ENCODE measurements around the gene SUPT5H. TPM values are rescaled to one million over a fixed set of nuclear protein-coding genes. Genes with fewer than 3 reads are reported as not detected.

The SUPT5H gene
- total and polyA plus RNA-seq, 2 of the 13 experiments (the other 11 are each of a cell fraction or from before 2014, with no cell fraction given): 48.2 to 51.7 TPM

DNA sequence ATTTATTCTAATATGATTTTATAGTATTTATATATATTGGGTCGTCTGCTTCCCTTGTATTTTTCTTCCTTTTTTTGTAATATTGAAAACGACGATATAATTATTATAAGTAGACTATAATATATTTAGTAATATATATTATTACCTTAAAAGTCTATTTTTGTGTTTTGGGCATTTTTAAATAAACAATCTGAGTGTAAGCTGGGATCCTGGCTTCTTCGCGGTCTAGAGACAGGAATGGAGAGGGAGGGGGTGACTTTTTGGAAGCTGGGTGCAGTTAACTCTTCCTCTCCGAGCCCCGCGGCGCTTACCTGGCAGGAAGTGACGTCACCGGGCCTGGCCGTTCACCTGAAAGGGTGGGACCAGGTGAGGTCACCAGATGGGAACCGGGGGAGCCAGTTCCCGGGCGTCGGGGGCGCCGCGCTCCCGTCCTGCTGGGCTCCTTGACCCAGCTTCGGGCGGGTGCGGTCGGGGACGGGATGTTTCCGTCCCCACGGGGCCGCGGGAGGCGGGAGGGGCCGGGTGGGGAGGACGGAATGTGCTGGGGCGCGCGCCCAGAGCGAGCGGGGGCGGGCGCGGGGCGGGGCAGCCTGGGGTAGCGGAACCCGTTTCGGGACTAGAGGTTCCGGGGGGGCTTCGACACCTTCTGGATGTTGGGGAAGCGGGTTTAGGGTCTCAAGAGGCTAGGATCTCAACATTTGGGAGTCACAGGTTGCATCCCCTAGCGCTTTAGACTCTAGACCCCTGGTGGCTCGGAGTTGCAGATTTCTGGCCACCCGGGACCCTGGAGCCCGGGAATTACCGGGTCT lies 36.0 kb upstream of the SUPT5H start (continued):
- TF ChIP-seq, protein P1, sequence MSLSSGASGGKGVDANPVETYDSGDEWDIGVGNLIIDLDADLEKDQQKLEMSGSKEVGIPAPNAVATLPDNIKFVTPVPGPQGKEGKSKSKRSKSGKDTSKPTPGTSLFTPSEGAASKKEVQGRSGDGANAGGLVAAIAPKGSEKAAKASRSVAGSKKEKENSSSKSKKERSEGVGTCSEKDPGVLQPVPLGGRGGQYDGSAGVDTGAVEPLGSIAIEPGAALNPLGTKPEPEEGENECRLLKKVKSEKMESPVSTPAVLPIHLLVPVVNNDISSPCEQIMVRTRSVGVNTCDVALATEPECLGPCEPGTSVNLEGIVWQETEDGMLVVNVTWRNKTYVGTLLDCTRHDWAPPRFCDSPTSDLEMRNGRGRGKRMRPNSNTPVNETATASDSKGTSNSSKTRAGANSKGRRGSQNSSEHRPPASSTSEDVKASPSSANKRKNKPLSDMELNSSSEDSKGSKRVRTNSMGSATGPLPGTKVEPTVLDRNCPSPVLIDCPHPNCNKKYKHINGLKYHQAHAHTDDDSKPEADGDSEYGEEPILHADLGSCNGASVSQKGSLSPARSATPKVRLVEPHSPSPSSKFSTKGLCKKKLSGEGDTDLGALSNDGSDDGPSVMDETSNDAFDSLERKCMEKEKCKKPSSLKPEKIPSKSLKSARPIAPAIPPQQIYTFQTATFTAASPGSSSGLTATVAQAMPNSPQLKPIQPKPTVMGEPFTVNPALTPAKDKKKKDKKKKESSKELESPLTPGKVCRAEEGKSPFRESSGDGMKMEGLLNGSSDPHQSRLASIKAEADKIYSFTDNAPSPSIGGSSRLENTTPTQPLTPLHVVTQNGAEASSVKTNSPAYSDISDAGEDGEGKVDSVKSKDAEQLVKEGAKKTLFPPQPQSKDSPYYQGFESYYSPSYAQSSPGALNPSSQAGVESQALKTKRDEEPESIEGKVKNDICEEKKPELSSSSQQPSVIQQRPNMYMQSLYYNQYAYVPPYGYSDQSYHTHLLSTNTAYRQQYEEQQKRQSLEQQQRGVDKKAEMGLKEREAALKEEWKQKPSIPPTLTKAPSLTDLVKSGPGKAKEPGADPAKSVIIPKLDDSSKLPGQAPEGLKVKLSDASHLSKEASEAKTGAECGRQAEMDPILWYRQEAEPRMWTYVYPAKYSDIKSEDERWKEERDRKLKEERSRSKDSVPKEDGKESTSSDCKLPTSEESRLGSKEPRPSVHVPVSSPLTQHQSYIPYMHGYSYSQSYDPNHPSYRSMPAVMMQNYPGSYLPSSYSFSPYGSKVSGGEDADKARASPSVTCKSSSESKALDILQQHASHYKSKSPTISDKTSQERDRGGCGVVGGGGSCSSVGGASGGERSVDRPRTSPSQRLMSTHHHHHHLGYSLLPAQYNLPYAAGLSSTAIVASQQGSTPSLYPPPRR (CRISPR knock-in tag; IDR thresholded peaks at IDR 0.05; ENCODE audit: borderline replicate concordance): no peak
- TF ChIP-seq GATAD2A (CRISPR knock-in tag; IDR thresholded peaks at IDR 0.05): peak; percentile 31; the same call in 1 of the 2 replicates
- TF ChIP-seq, protein P2, sequence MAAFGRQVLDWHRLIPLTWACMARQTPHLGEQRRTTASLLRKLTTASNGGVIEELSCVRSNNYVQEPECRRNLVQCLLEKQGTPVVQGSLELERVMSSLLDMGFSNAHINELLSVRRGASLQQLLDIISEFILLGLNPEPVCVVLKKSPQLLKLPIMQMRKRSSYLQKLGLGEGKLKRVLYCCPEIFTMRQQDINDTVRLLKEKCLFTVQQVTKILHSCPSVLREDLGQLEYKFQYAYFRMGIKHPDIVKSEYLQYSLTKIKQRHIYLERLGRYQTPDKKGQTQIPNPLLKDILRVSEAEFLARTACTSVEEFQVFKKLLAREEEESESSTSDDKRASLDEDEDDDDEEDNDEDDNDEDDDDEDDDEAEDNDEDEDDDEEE (CRISPR knock-in tag; IDR thresholded peaks at IDR 0.05): 0 out of 2 replicates have a peak, but pooled peaks have one; percentile 37
- TF ChIP-seq KMT2A (CRISPR knock-in tag; IDR thresholded peaks at IDR 0.05): no peak
- peak; percentile 19 for TF ChIP-seq SP5 (CRISPR knock-in tag; IDR thresholded peaks at IDR 0.05; ENCODE audit: borderline replicate concordance, low read depth)
- TF ChIP-seq ZFP82 (CRISPR knock-in tag; IDR thresholded peaks at IDR 0.05; ENCODE audit: borderline replicate concordance): no peak; the same call in 1 of the 2 replicates
- TF ChIP-seq, protein P3, sequence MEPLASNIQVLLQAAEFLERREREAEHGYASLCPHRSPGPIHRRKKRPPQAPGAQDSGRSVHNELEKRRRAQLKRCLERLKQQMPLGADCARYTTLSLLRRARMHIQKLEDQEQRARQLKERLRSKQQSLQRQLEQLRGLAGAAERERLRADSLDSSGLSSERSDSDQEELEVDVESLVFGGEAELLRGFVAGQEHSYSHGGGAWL (CRISPR knock-in tag; IDR thresholded peaks at IDR 0.05): 0 out of 2 replicates have a peak, but pooled peaks have one; percentile 17
- no peak for TF ChIP-seq MAFF (IDR thresholded peaks at IDR 0.05; ENCODE audit: low read depth, low read length)
- TF ChIP-seq PHF8 (CRISPR knock-in tag; IDR thresholded peaks at IDR 0.05): 0 out of 2 replicates have a peak, but pooled peaks have one; percentile 19
- TF ChIP-seq, protein P4, sequence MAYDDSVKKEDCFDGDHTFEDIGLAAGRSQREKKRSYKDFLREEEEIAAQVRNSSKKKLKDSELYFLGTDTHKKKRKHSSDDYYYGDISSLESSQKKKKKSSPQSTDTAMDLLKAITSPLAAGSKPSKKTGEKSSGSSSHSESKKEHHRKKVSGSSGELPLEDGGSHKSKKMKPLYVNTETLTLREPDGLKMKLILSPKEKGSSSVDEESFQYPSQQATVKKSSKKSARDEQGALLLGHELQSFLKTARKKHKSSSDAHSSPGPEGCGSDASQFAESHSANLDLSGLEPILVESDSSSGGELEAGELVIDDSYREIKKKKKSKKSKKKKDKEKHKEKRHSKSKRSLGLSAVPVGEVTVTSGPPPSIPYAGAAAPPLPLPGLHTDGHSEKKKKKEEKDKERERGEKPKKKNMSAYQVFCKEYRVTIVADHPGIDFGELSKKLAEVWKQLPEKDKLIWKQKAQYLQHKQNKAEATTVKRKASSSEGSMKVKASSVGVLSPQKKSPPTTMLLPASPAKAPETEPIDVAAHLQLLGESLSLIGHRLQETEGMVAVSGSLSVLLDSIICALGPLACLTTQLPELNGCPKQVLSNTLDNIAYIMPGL (CRISPR knock-in tag; IDR thresholded peaks at IDR 0.05; ENCODE audit: borderline replicate concordance in 1 of 2, low read depth in 1 of 2): peak in 1 of 2 experiments; percentile 26; a peak in 1 of 4 replicates
- TF ChIP-seq ZNF563 (CRISPR knock-in tag; IDR thresholded peaks at IDR 0.05): no peak
- no peak for TF ChIP-seq SCMH1 (CRISPR knock-in tag; IDR thresholded peaks at IDR 0.05; ENCODE audit: borderline replicate concordance)
- TF ChIP-seq KDM6A (CRISPR knock-in tag; IDR thresholded peaks at IDR 0.05; ENCODE audit: low read depth): no peak
- TF ChIP-seq, protein P5, sequence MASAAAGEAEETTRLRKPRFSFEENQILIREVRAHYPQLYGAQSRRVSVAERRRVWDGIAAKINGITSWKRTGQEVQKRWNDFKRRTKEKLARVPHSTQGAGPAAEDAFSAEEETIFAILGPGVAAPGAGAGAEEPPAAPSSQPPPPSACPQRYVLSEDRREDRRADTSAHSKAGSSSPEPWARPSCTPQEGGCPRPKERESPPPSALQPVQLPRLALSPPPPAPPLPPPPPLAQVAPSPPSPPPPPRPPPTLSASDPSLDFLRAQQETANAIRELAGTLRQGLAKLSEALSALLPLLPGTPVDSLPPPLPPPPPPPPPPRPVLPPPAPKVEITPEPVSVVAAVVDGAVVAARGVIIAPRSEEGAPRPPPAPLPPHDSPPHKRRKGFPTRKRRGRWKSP (CRISPR knock-in tag; IDR thresholded peaks at IDR 0.05): 0 out of 2 replicates have a peak, but pooled peaks have one; percentile 28
- TF ChIP-seq ELF1 (CRISPR knock-in tag; IDR thresholded peaks at IDR 0.05): peak; percentile 23; the same call in 1 of the 2 replicates
- no peak for TF ChIP-seq ZNF768 (CRISPR knock-in tag; IDR thresholded peaks at IDR 0.05)
- no peak for TF ChIP-seq PHF5A (CRISPR knock-in tag; IDR thresholded peaks at IDR 0.05; ENCODE audit: low read depth, unreplicated experiment)
- TF ChIP-seq CBX5 (CRISPR knock-in tag; IDR thresholded peaks at IDR 0.05; ENCODE audit: borderline replicate concordance): no peak
- TF ChIP-seq, protein P6, sequence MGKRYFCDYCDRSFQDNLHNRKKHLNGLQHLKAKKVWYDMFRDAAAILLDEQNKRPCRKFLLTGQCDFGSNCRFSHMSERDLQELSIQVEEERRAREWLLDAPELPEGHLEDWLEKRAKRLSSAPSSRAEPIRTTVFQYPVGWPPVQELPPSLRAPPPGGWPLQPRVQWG (CRISPR knock-in tag; IDR thresholded peaks at IDR 0.05; ENCODE audit: borderline replicate concordance, low read depth): no peak
